ENCODE measurements around the gene CHMP4A.
"Not testable (repeated sequence)": the region's sequence is repeated elsewhere in the genome, so short reads cannot be mapped to it uniquely, and the experiment has no call there.

Gene CHMP4A

GRCh38 chr14:24222987-24223386 is 9.7 kb upstream of the CHMP4A start:
- not testable (repeated sequence) for DNase-seq

- no peak for DNase-seq
These were observed 6.2 kb upstream of the CHMP4A start for GRCh38 chr14:24219521-24219920.

- no peak for DNase-seq
These were observed 5.8 kb upstream of the CHMP4A start for GRCh38 chr14:24219080-24219479.

- DNase-seq = not testable (repeated sequence)
These were observed 3.6 kb upstream of the CHMP4A start for GRCh38 chr14:24216876-24217275.

- DNase-seq = no peak
These were observed 3.0 kb upstream of the CHMP4A start for GRCh38 chr14:24216345-24216699.

GRCh38 chr14:24215495-24216344 is 2.4 kb upstream of the CHMP4A start, which contains the start of gene MDP1:
MDP1 (minus strand) TSS chr14:24216066; CDS start chr14:24215955, 111 bp downstream.
- peak; percentile 30 for DNase-seq

- no peak for DNase-seq
These were observed 776 bp upstream of the CHMP4A start for GRCh38 chr14:24213866-24214662.

GRCh38 chr14:24211311-24211710 is 2.0 kb downstream of the CHMP4A start:
- DNase-seq = no peak

- no peak for DNase-seq
These were observed 5.7 kb downstream of the CHMP4A start for GRCh38 chr14:24207625-24208024.

GRCh38 chr14:24207104-24207551 is 6.2 kb downstream of the CHMP4A start:
- DNase-seq = no peak

GRCh38 chr14:24206260-24207103 is 6.8 kb downstream of the CHMP4A start:
- no peak for DNase-seq

GRCh38 chr14:24204163-24205146 is 8.8 kb downstream of the CHMP4A start:
- DNase-seq = no peak

GRCh38 chr14:24203249-24203886 is 9.9 kb downstream of the CHMP4A start:
- DNase-seq = not testable (repeated sequence)

GRCh38 chr14:24202538-24202937 is 10.8 kb downstream of the CHMP4A start:
- DNase-seq = not testable (repeated sequence)

GRCh38 chr14:24198814-24199524 is 14.3 kb downstream of the CHMP4A start:
- no peak for DNase-seq

- DNase-seq = no peak
These were observed 16.2 kb downstream of the CHMP4A start for GRCh38 chr14:24197056-24197450.

- no peak for DNase-seq
These were observed 16.9 kb downstream of the CHMP4A start for GRCh38 chr14:24196071-24197055.

GRCh38 chr14:24195186-24196070 is 17.9 kb downstream of the CHMP4A start, which contains the start of gene TM9SF1:
TM9SF1 (minus strand) TSS chr14:24195441; CDS start chr14:24195019, 422 bp downstream.
- DNase-seq = peak; percentile 75

All from T1000 (cell line).